ENCODE measurements around the gene STX16. TPM values are rescaled to one million over a fixed set of nuclear protein-coding genes. Genes with fewer than 3 reads are reported as not detected.

The STX16 gene
- total and polyA plus RNA-seq, 8 donors: 50.4 to 105 (median 95.0) TPM

- Histone ChIP-seq H3K4me3 (no peak overlapping the region), H3K36me3 (no peaks in the 10 kb centered on the region), H3K27ac (no peak overlapping the region), H3K9me3 (no peaks in the 10 kb centered on the region), H3K27me3 (peaks cover 0 to 20% of the 10 kb centered on the region in 2 donors), H3K4me1 (no peaks in the 10 kb centered on the region)
- DNase-seq (peak in 2 of 4 donors; percentile 19 to 57), ATAC-seq (no peak)
- intact Hi-C loops (cut with DNase I): no loop called here
- TF ChIP-seq CTCF (IDR thresholded peaks at IDR 0.05): no peak
Measured at GRCh38 chr20:58634521-58635278, 16.4 kb upstream of the STX16 start.

GRCh38 chr20:58635279-58635665, 15.8 kb upstream of the STX16 start:
- H3K4me3 ChIP-seq: no peak overlapping the region
- H3K4me1 ChIP-seq: no peaks in the 10 kb centered on the region
- ATAC-seq (no peak), DNase-seq (peak in 1 of 4 donors; percentile 12)
- TF ChIP-seq CTCF (IDR thresholded peaks at IDR 0.05): no peak
- H3K9me3 ChIP-seq: no peaks in the 10 kb centered on the region
- H3K27ac ChIP-seq: no peak overlapping the region
- H3K27me3 ChIP-seq: peaks cover 0 to 25% of the 10 kb centered on the region in 2 donors
- no peaks in the 10 kb centered on the region for H3K36me3 ChIP-seq
- intact Hi-C loops (cut with DNase I): no loop called here

GRCh38 chr20:58636396-58636982, 14.6 kb upstream of the STX16 start:
- intact Hi-C loops (cut with DNase I): no loop called here
- no peaks in the 10 kb centered on the region for H3K4me1 ChIP-seq
- H3K9me3 ChIP-seq: no peaks in the 10 kb centered on the region
- H3K36me3 ChIP-seq: no peaks in the 10 kb centered on the region
- H3K4me3 ChIP-seq: no peak overlapping the region
- no peak for ATAC-seq
- no peak overlapping the region for H3K27ac ChIP-seq
- no peak for TF ChIP-seq CTCF (IDR thresholded peaks at IDR 0.05)
- DNase-seq: peak in 1 of 4 donors; percentile 2
- peaks cover 0 to 27% of the 10 kb centered on the region in 2 donors for H3K27me3 ChIP-seq

GRCh38 chr20:58636983-58637421, 14.1 kb upstream of the STX16 start:
- ATAC-seq: no peak
- no peak for TF ChIP-seq CTCF (IDR thresholded peaks at IDR 0.05)

GRCh38 chr20:58637466-58638213, 13.4 kb upstream of the STX16 start:
- peak in 1 of 4 donors; percentile 21 for DNase-seq
- peaks cover 0 to 27% of the 10 kb centered on the region in 2 donors for H3K27me3 ChIP-seq
- H3K9me3 ChIP-seq: no peaks in the 10 kb centered on the region
- intact Hi-C loops (cut with DNase I): no loop called here
- H3K4me3 ChIP-seq: no peak overlapping the region
- TF ChIP-seq CTCF (IDR thresholded peaks at IDR 0.05): no peak
- no peak overlapping the region for H3K27ac ChIP-seq
- no peaks in the 10 kb centered on the region for H3K4me1 ChIP-seq
- ATAC-seq: no peak
- no peaks in the 10 kb centered on the region for H3K36me3 ChIP-seq

More at GRCh38 chr20:58636983-58637421, 14.1 kb upstream of the STX16 start:
- intact Hi-C loops (cut with DNase I): no loop called here
- Histone ChIP-seq H3K9me3 (no peaks in the 10 kb centered on the region), H3K27ac (no peak overlapping the region), H3K36me3 (no peaks in the 10 kb centered on the region), H3K4me3 (no peak overlapping the region), H3K4me1 (no peaks in the 10 kb centered on the region), H3K27me3 (peaks cover 0 to 27% of the 10 kb centered on the region in 2 donors)
- DNase-seq: peak in 1 of 4 donors; percentile 15
